ENCODE results near the gene MAP2K3. TPM values are rescaled to one million over a fixed set of nuclear protein-coding genes. Genes with fewer than 3 reads are reported as not detected.

The MAP2K3 gene
- polyA plus RNA-seq, 3 donors = 107 to 166 (median 164) TPM

DNA sequence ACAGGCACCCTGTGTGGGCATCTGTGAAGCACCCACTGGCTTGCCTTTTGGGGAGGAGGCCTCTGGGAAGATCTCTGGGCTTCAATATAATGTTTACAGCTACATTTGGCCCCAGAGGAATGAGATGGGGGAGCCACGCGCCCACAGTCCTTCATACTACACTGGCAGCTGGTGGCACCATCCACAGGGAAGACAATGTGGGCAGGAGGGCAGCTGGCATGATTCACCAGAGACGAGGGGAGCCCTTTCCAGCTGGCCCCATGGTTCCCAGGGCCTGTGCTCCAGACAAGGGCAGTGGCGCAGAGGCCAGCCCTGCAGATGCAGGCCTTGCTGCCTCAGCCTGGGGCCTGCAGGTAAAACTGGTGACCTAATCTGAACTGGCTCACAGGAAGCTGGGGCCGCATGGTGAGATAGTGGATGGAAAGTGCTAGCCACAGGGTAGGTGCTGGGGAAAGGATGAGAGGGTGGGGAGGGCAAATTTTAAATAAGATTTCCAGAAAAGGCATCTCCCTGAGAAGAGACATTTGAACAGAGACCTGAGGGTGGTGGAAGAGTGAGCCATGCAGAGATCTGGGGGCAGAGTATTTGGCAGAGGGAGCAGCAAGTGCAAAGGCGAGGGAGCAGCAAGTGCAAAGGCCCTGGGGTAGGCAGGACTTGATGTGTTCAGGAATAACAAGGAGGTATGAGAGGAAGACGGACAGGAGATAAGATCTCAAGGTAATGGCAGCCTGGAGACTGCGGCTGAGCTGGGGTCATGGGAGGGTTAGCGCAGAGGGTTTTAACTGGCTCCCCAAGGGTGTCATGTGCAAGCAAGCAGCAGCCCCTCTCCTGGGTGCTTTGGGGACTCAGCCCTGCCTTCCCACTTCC lies 79.5 kb downstream of the MAP2K3 start:
- Mint-ChIP-seq H3K36me3 (no peaks in the 10 kb centered on the region), H3K9me3 (peaks cover 0 to 2% (median 0%) of the 10 kb centered on the region in 7 donors), H3K4me1 (peaks cover 3% of the 10 kb centered on the region), H3K27ac (peak overlapping the region in 1 of 7 donors; percentile 43), H3K27me3 (ENCODE audit: low read depth in 3 of 3) (peaks cover 0 to 7% (median 1%) of the 10 kb centered on the region in 3 donors), H3K4me3 (no peak overlapping the region)
- Histone ChIP-seq H4K20me1 (ENCODE audit: insufficient read depth, low read length) (no peaks in the 10 kb centered on the region), H3K36me3 (replicated peaks in 1 of 2; ENCODE audit: control insufficient read depth in 1 of 2, insufficient read depth in 2 of 2, low read length in 2 of 2) (no peaks in the 10 kb centered on the region), H3K9ac (ENCODE audit: insufficient read depth, low read length, poor library complexity, severe bottlenecking) (no peak overlapping the region), H3K27me3 (ENCODE audit: control insufficient read depth in 2 of 2, insufficient read depth in 2 of 2, low read length in 2 of 2) (no peaks in the 10 kb centered on the region), H3K4me2 (replicated peaks; ENCODE audit: extremely low read depth, low read length, poor library complexity, severe bottlenecking) (no peak overlapping the region), H3K4me1 (ENCODE audit: control insufficient read depth in 1 of 2, insufficient read depth in 2 of 2, low read length in 2 of 2) (no peaks in the 10 kb centered on the region), H2AFZ (ENCODE audit: insufficient read depth, low read depth, low read length, poor library complexity, severe bottlenecking) (no peak overlapping the region), H3K27ac (ENCODE audit: low read depth in 1 of 2, low read length in 2 of 2) (no peak overlapping the region), H3K4me3 (replicated peaks in 1 of 3; ENCODE audit: low read depth in 2 of 3, low read length in 3 of 3) (no peak overlapping the region), H3K79me2 (ENCODE audit: insufficient read depth, low read length) (no peaks in the 10 kb centered on the region), H3K9me3 (replicated peaks in 1 of 2; ENCODE audit: control insufficient read depth in 1 of 2, insufficient read depth in 1 of 2, low read length in 2 of 2) (no peaks in the 10 kb centered on the region)
- WGBS (ENCODE audit: insufficient coverage) = 95% methylated on average over 7 of the region's 9 CpGs
- no peak for DNase-seq
- intact Hi-C loops (cut with micrococcal nuclease) = no loop called here
- TF ChIP-seq, protein P1, sequence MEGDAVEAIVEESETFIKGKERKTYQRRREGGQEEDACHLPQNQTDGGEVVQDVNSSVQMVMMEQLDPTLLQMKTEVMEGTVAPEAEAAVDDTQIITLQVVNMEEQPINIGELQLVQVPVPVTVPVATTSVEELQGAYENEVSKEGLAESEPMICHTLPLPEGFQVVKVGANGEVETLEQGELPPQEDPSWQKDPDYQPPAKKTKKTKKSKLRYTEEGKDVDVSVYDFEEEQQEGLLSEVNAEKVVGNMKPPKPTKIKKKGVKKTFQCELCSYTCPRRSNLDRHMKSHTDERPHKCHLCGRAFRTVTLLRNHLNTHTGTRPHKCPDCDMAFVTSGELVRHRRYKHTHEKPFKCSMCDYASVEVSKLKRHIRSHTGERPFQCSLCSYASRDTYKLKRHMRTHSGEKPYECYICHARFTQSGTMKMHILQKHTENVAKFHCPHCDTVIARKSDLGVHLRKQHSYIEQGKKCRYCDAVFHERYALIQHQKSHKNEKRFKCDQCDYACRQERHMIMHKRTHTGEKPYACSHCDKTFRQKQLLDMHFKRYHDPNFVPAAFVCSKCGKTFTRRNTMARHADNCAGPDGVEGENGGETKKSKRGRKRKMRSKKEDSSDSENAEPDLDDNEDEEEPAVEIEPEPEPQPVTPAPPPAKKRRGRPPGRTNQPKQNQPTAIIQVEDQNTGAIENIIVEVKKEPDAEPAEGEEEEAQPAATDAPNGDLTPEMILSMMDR (IDR thresholded peaks at IDR 0.05) = no peak

Other genes starting within 250 kb of the MAP2K3 start
- 10 to 100 TPM; 20.4 to 69.9 (median 27.3) TPM for gene USP22, start 241.7 kb upstream of the MAP2K3 start, polyA plus RNA-seq
- gene DHRS7B, start 157.7 kb upstream of the MAP2K3 start, polyA plus RNA-seq = 10 to 100 TPM; 23.2 to 37.8 (median 33.9) TPM
- gene TMEM11, start 70.5 kb upstream of the MAP2K3 start, polyA plus RNA-seq = 10 to 100 TPM; 25.7 to 68.1 (median 59.5) TPM
- gene NATD1, start 31.3 kb upstream of the MAP2K3 start, polyA plus RNA-seq = 10 to 100 TPM in 1 of 3 donors, 1 to 10 TPM in 2; 3.0 to 13.6 (median 3.8) TPM
- not detected for gene KCNJ12, start 91.6 kb downstream of the MAP2K3 start, polyA plus RNA-seq